ENCODE results near the gene PKNOX2. TPM values are rescaled to one million over a fixed set of nuclear protein-coding genes. Genes with fewer than 3 reads are reported as not detected.

Gene PKNOX2
- total RNA-seq, 1 experiment from 2014 or later: not detected

GRCh38 chr11:125173556-125173955 lies 9.0 kb downstream of the PKNOX2 start:
- no peaks in the 10 kb centered on the region for H3K9me3 Mint-ChIP-seq (ENCODE audit: low read depth, unreplicated experiment)
- H3K4me1 Mint-ChIP-seq (ENCODE audit: low read depth, unreplicated experiment): no peaks in the 10 kb centered on the region
- intact Hi-C loops (cut with micrococcal nuclease; ENCODE audit: unreplicated experiment): no loop called here
- no peak overlapping the region for H3K4me3 Mint-ChIP-seq (ENCODE audit: low read depth, unreplicated experiment)
- no peak for TF ChIP-seq CTCF (IDR thresholded peaks at IDR 0.05; ENCODE audit: unreplicated experiment)
- no peaks in the 10 kb centered on the region for H3K36me3 Mint-ChIP-seq (ENCODE audit: insufficient read depth, unreplicated experiment)
- peaks cover 97% of the 10 kb centered on the region for H3K27me3 Mint-ChIP-seq (ENCODE audit: unreplicated experiment)
- DNase-seq: no peak
- H3K27ac Mint-ChIP-seq (ENCODE audit: unreplicated experiment): no peak overlapping the region
- BruUV-seq (replicated peaks): no TSS peak
- CTCF ChIA-PET: interaction anchor here (1.0 kb wide), 1 partner anchor 28 kb away, joined by 4 read pairs; no protein-coding TSS in a partner anchor

- Mint-ChIP-seq H3K27me3 (ENCODE audit: unreplicated experiment) (peaks cover 97% of the 10 kb centered on the region), H3K36me3 (ENCODE audit: insufficient read depth, unreplicated experiment) (no peaks in the 10 kb centered on the region), H3K27ac (ENCODE audit: unreplicated experiment) (no peak overlapping the region), H3K4me3 (ENCODE audit: low read depth, unreplicated experiment) (no peak overlapping the region), H3K9me3 (ENCODE audit: low read depth, unreplicated experiment) (no peaks in the 10 kb centered on the region), H3K4me1 (ENCODE audit: low read depth, unreplicated experiment) (no peaks in the 10 kb centered on the region)
- DNase-seq: no peak
- intact Hi-C loops (cut with micrococcal nuclease; ENCODE audit: unreplicated experiment): no loop called here
- CTCF ChIA-PET: interaction anchor here (1.0 kb wide), 1 partner anchor 27 kb away, joined by 4 read pairs; no protein-coding TSS in a partner anchor
- no TSS peak for BruUV-seq (replicated peaks)
- TF ChIP-seq CTCF (IDR thresholded peaks at IDR 0.05; ENCODE audit: unreplicated experiment): no peak
These were observed 9.5 kb downstream of the PKNOX2 start for GRCh38 chr11:125174057-125174456.

GRCh38 chr11:125174686-125175085 lies 10.1 kb downstream of the PKNOX2 start:
- H3K9me3 Mint-ChIP-seq (ENCODE audit: low read depth, unreplicated experiment): no peaks in the 10 kb centered on the region
- DNase-seq: no peak
- CTCF ChIA-PET: interaction anchor here (1.0 kb wide), 1 partner anchor 27 kb away, joined by 4 read pairs; no protein-coding TSS in a partner anchor
- no peak for TF ChIP-seq CTCF (IDR thresholded peaks at IDR 0.05; ENCODE audit: unreplicated experiment)
- no peak overlapping the region for H3K4me3 Mint-ChIP-seq (ENCODE audit: low read depth, unreplicated experiment)
- intact Hi-C loops (cut with micrococcal nuclease; ENCODE audit: unreplicated experiment): no loop called here
- H3K36me3 Mint-ChIP-seq (ENCODE audit: insufficient read depth, unreplicated experiment): no peaks in the 10 kb centered on the region
- no peak overlapping the region for H3K27ac Mint-ChIP-seq (ENCODE audit: unreplicated experiment)
- no TSS peak for BruUV-seq (replicated peaks)
- no peaks in the 10 kb centered on the region for H3K4me1 Mint-ChIP-seq (ENCODE audit: low read depth, unreplicated experiment)
- H3K27me3 Mint-ChIP-seq (ENCODE audit: unreplicated experiment): peaks cover 97% of the 10 kb centered on the region

GRCh38 chr11:125175166-125175565 lies 10.6 kb downstream of the PKNOX2 start:
- intact Hi-C loops (cut with micrococcal nuclease; ENCODE audit: unreplicated experiment): no loop called here
- H3K27me3 Mint-ChIP-seq (ENCODE audit: unreplicated experiment): peaks cover 97% of the 10 kb centered on the region
- no peak overlapping the region for H3K27ac Mint-ChIP-seq (ENCODE audit: unreplicated experiment)
- H3K36me3 Mint-ChIP-seq (ENCODE audit: insufficient read depth, unreplicated experiment): no peaks in the 10 kb centered on the region
- no peak for DNase-seq
- no peak overlapping the region for H3K4me3 Mint-ChIP-seq (ENCODE audit: low read depth, unreplicated experiment)
- CTCF ChIA-PET: no interaction called here
- no peak for TF ChIP-seq CTCF (IDR thresholded peaks at IDR 0.05; ENCODE audit: unreplicated experiment)
- BruUV-seq (replicated peaks): no TSS peak
- H3K9me3 Mint-ChIP-seq (ENCODE audit: low read depth, unreplicated experiment): no peaks in the 10 kb centered on the region
- no peaks in the 10 kb centered on the region for H3K4me1 Mint-ChIP-seq (ENCODE audit: low read depth, unreplicated experiment)
